ENCODE results near the gene RAB10. TPM values are rescaled to one million over a fixed set of nuclear protein-coding genes. Genes with fewer than 3 reads are reported as not detected.

RAB10 gene
- total RNA-seq, 6 donors from 2014 or later, result 81.7 to 139 (median 106) TPM

GRCh38 chr2:26123426-26123825 lies 89.5 kb downstream of the RAB10 start:
- WGBS, 2 donors, result 80 to 93% methylated on average over 5 of the region's 5 CpGs
- peaks cover 0 to 11% (median 0%) of the 10 kb centered on the region in 4 donors for H3K36me3 ChIP-seq
- no peak overlapping the region for H3K27ac ChIP-seq
- TF ChIP-seq POLR2AphosphoS5 (IDR thresholded peaks at IDR 0.05) (no peak), POLR2A (IDR thresholded peaks at IDR 0.05) (no peak), EP300 (IDR thresholded peaks at IDR 0.05) (no peak)
- TF ChIP-seq, protein P1, sequence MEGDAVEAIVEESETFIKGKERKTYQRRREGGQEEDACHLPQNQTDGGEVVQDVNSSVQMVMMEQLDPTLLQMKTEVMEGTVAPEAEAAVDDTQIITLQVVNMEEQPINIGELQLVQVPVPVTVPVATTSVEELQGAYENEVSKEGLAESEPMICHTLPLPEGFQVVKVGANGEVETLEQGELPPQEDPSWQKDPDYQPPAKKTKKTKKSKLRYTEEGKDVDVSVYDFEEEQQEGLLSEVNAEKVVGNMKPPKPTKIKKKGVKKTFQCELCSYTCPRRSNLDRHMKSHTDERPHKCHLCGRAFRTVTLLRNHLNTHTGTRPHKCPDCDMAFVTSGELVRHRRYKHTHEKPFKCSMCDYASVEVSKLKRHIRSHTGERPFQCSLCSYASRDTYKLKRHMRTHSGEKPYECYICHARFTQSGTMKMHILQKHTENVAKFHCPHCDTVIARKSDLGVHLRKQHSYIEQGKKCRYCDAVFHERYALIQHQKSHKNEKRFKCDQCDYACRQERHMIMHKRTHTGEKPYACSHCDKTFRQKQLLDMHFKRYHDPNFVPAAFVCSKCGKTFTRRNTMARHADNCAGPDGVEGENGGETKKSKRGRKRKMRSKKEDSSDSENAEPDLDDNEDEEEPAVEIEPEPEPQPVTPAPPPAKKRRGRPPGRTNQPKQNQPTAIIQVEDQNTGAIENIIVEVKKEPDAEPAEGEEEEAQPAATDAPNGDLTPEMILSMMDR (IDR thresholded peaks at IDR 0.05), result no peak
- DNase-seq (no peak), ATAC-seq (ENCODE audit: low FRiP score in 2 of 2) (no peak)
- no peaks in the 10 kb centered on the region for H3K27me3 ChIP-seq
- no peaks in the 10 kb centered on the region for H3K4me1 ChIP-seq
- no peak overlapping the region for H3K4me3 ChIP-seq
- H3K9me3 ChIP-seq, result no peaks in the 10 kb centered on the region

- WGBS, 2 donors, result 91 to 96% methylated on average over 4 of the region's 4 CpGs
- DNase-seq, result no peak
- H3K9me3 ChIP-seq, result no peaks in the 10 kb centered on the region
- no peak overlapping the region for H3K4me3 ChIP-seq
- H3K4me1 ChIP-seq, result no peaks in the 10 kb centered on the region
- peaks cover 0 to 31% (median 0%) of the 10 kb centered on the region in 4 donors for H3K36me3 ChIP-seq
- no peak overlapping the region for H3K27ac ChIP-seq
- no peaks in the 10 kb centered on the region for H3K27me3 ChIP-seq
- ATAC-seq (ENCODE audit: low FRiP score in 2 of 2), result no peak
- TF ChIP-seq EP300 (IDR thresholded peaks at IDR 0.05) (no peak), POLR2AphosphoS5 (IDR thresholded peaks at IDR 0.05) (no peak), POLR2A (IDR thresholded peaks at IDR 0.05) (no peak)
- TF ChIP-seq, protein P1 (IDR thresholded peaks at IDR 0.05), result no peak
These were observed 92.2 kb downstream of the RAB10 start for GRCh38 chr2:26126074-26126473.

DNA sequence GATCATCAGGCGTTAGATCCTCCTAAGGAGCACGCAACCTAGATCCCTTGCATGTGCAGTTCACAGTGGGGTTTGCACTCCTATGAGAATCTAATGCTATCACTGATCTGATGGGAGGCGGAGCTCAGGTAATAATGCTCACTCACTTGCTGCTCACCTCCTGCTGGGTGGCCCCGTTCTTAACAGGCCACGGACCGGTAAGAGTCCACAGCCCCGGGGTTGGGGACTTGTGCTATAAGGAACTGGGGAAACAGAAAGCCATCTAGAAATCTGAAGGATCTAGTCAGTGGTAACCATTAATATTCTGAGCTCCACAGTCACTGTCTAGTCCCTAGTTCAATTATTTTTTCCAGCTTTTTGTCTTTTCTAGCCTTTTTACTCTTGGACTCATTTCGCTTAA lies 94.3 kb downstream of the RAB10 start:
- ATAC-seq (ENCODE audit: low FRiP score in 2 of 2) (no peak), DNase-seq (no peak)
- H3K4me3 ChIP-seq, result no peak overlapping the region
- TF ChIP-seq, protein P1 (IDR thresholded peaks at IDR 0.05), result no peak
- no peak for TF ChIP-seq POLR2AphosphoS5 (IDR thresholded peaks at IDR 0.05)
- no peak for TF ChIP-seq POLR2A (IDR thresholded peaks at IDR 0.05)
- TF ChIP-seq EP300 (IDR thresholded peaks at IDR 0.05), result no peak
- no peaks in the 10 kb centered on the region for H3K27me3 ChIP-seq
- no peak overlapping the region for H3K27ac ChIP-seq
- H3K4me1 ChIP-seq, result no peaks in the 10 kb centered on the region
- H3K9me3 ChIP-seq, result no peaks in the 10 kb centered on the region
- H3K36me3 ChIP-seq, result peaks cover 0 to 31% (median 0%) of the 10 kb centered on the region in 4 donors
- WGBS, 2 donors, result 91 to 96% methylated on average over 7 to 8 of the region's 8 CpGs

GRCh38 chr2:26130763-26131162 lies 96.9 kb downstream of the RAB10 start:
- Histone ChIP-seq H3K27me3 (no peaks in the 10 kb centered on the region), H3K36me3 (peaks cover 0 to 43% (median 9%) of the 10 kb centered on the region in 4 donors), H3K9me3 (no peaks in the 10 kb centered on the region), H3K4me1 (peaks cover 0 to 3% (median 0%) of the 10 kb centered on the region in 4 donors), H3K27ac (no peak overlapping the region), H3K4me3 (no peak overlapping the region)
- 84 to 92% methylated on average over 3 of the region's 3 CpGs for WGBS, 2 donors
- TF ChIP-seq EP300 (IDR thresholded peaks at IDR 0.05) (no peak), POLR2A (IDR thresholded peaks at IDR 0.05) (no peak), POLR2AphosphoS5 (IDR thresholded peaks at IDR 0.05) (no peak)
- TF ChIP-seq, protein P1 (IDR thresholded peaks at IDR 0.05), result no peak
- DNase-seq, result no peak
- ATAC-seq (ENCODE audit: low FRiP score in 2 of 2), result no peak

GRCh38 chr2:26136451-26136850 lies 102.6 kb downstream of the RAB10 start:
- Histone ChIP-seq H3K4me3 (no peak overlapping the region), H3K9me3 (no peaks in the 10 kb centered on the region), H3K4me1 (peaks cover 0 to 3% (median 0%) of the 10 kb centered on the region in 4 donors), H3K36me3 (peaks cover 0 to 15% (median 9%) of the 10 kb centered on the region in 4 donors), H3K27ac (no peak overlapping the region), H3K27me3 (no peaks in the 10 kb centered on the region)
- ATAC-seq (ENCODE audit: low FRiP score in 2 of 2) (no peak), DNase-seq (no peak)
- WGBS, 2 donors, result 73 to 77% methylated on average over 3 of the region's 3 CpGs
- TF ChIP-seq EP300 (IDR thresholded peaks at IDR 0.05) (no peak), POLR2AphosphoS5 (IDR thresholded peaks at IDR 0.05) (no peak), POLR2A (IDR thresholded peaks at IDR 0.05) (no peak)
- TF ChIP-seq, protein P1 (IDR thresholded peaks at IDR 0.05), result no peak

Measured in upper lobe of left lung (tissue), 6 donors.